Activated CD4-positive, alpha-beta T cell treated with anti-CD3 and anti-CD28 coated beads for 48 hours (primary cell): Measurements from ENCODE around the gene SULT1C4.
"Not testable (repeated sequence)": the region's sequence is repeated elsewhere in the genome, so short reads cannot be mapped to it uniquely, and the experiment has no call there.

Experiments
- DNase-seq: peaks from one replicate; pipeline ENCODE4 v3.0.0-alpha.2; 2020

The SULT1C4 gene

DNA sequence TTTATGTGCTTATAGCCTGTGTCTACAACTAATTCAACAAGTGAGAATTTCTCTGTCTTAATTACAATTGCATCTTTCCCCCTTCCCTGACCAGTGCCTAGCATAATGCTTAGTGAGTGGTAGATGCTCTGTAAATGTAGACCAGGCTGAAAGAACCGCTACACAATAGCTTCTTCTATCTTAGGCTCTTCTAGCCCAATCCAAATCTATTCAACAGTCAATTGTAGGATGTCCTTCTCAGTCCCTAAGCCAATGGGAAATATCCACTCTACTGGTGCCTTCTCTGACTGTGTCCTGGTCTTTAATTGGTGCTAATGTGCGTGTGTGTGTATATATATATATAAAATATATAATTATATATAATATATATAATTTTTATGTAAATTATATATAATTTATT lies 37.2 kb downstream of the SULT1C4 start:
- no peak for DNase-seq

DNA sequence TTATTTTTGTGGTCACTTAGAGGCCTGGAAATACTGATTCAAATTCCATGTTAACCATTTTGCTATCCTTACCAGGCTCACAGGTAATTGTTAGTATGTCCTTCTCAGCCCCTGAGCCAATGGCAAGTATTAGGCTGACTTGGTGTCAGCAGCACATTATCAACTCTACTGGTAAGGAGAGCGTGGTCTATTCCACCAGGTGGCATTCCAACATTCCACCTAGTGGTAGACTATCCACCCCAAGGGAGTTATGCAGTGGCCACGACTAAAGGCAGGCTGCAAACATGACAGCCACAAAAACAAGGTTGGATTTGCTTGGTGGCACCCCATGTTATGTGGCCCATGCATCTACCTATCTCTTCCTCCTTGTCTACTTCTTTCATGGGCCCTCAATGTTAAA lies 39.5 kb downstream of the SULT1C4 start:
- no peak for DNase-seq

DNA sequence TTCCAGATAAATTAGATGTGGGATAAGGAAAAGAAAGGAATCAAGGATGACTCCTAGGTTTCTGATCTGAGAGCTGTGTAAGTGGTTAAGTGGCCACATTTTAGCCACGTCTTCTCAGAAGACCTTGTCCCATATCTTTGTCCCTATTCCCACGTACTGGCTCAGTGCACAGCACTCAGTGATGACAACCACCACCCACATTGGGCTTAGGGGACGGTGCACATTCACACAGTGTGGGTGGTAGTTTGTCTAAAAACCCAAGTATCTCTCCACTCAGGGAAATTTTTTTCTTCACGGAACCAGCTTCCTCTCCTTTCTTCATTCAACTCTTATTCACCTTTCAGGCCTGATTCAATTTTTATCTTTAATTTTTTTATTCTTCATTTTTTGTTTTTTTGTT lies 40.7 kb downstream of the SULT1C4 start:
- no peak for DNase-seq

DNA sequence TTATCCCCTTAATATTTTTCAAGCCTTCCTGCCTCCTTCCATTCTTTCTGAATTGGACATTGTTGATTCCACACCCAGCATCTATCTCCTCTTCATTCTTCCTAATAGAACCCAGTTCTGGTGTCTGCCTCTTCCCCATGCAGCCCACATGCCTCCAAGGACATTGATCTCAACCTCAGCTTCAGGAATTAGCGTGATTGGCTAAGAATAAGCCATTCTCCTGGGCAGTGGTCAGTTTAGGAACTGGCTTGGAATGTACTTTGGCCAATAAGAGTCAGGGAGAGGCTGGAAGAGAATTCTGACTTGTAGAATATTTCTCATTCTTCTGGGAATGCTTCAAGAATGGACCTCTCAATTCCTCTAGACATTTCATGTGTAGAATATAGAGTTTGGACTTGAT lies 45.3 kb downstream of the SULT1C4 start:
- no peak for DNase-seq

DNA sequence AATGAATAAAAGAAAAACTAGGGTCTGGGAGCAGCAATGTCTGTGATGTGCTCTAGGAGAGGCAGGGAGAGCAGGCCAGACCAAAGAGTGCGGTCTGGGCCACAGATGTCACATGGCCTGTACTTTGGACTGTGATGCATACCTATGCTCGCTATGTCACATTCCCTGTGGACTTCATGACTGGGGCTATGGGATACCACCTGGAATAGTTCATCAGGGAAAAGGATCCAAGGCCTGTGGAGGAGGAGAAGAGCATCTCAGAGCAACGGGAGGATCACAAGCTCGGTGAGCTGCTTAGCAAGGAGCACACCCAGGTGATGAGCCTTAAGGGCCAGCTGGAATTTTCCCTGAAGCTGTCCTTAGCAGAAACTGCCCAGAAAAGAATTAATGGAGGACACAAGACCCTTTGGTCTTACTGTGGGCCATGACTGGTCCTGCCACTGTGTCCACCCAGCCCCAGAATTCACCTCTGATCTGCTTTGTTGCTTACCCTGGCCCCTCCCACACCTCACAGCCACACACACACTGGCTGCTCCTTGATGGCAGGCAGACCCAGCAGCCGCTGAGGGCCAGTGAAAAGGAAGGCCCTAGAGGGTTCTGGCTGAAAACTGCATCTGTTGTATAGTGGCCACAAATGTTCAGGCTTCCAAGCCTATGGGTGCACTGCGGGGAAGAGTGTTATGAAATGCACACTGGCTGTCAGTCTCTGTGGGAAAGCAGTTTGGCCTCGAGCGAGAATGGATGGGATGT lies 45.9 kb downstream of the SULT1C4 start:
- no peak for DNase-seq

DNA sequence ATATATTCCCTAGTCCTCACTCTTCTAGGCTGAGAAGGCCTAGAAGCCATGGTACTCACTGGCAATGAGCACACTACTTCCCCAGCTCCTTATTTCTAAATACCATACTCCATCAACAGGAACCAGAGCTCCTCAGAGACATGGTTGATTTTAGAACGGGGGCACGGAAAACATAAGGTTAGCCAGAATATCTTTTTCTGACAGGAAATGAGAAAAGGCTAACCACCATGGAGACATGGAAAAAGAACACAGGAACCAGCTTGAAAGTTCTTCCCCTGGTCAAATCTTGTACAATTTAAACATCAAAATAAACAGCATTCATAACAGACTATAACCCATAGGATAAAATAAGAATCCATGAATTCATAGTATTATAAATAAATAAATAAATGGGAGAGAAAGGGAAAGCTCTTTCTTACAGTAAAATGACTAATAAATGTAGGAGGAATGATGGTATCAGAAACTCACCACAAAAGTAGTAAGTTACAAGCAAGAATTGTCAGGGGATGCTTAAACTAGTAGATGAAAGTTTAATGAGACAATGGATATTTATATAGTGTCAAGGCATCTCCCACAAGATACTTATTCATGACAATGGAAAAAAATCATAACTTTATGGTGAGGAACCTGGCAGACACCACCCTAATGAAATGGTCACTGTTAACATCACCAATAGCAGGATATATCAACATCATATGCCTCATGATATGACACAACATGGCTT lies 50.7 kb downstream of the SULT1C4 start:
- DNase-seq, result no peak

DNA sequence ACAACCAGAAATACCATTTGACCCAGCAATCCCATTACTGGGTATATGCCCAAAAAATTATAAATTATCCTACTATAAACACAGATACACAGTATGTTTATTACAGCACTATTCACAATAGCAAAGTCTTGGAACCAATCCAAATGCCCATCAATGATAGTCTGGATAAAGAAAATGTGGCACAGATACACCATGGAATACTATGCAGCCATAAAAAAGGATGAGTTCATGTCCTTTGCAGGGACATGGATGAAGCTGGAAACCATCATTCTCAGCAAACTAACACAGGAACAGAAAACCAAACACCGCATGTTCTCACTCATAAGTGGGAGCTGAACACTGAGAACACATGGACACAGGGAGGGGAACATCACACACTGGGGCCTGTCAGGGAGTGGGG lies 57.8 kb downstream of the SULT1C4 start:
- DNase-seq, result not testable (repeated sequence)

DNA sequence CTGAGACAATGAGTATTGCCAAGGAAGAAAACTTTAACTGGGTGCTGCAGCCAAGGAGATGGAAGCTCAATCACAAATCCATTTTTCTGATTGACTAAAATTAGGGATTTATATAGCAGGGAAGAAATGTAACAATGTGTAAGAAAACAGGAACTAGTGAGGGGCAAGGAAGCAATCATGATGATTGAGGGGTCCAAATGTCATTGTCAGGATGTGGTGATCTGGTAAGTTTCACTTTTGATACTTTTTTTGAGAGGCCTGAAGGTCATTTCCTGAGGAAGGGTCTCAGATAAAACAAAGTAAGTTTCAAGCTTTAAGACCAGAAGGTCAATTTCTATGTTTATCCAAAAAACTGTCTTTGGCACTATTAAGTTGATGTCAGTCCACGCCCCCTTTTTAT lies 59.2 kb downstream of the SULT1C4 start:
- no peak for DNase-seq
